Subcutaneous abdominal adipose tissue (tissue), 5 donors: ENCODE results near the gene SYK.
A peak's percentile ranks its signal among the peaks of the same experiment; 100 is the strongest.
"Not testable (repeated sequence)": the region's sequence is repeated elsewhere in the genome, so short reads cannot be mapped to it uniquely, and the experiment has no call there.

Experiments
- H3K27ac ChIP-seq: one replicate; pipeline ENCODE4 v1.7.0; 2013; ENCODE audit warnings: low read depth, mild to moderate bottlenecking, inconsistent platforms, low read length, moderate library complexity
- H3K27me3 ChIP-seq, 5 donors: one replicate each; pipeline ENCODE4 v1.7.0; 2013; ENCODE audit warnings: low read length in 5 of 5, inconsistent platforms in 1 of 5; ENCODE audit not compliant: control insufficient read depth in 5 of 5, insufficient read depth in 4 of 5
- H3K36me3 ChIP-seq, 5 donors: one replicate each; pipeline ENCODE4 v1.7.0; 2013; ENCODE audit warnings: low read length in 5 of 5; ENCODE audit not compliant: control insufficient read depth in 5 of 5, insufficient read depth in 5 of 5
- H3K4me1 ChIP-seq, 5 donors: one replicate each; pipeline ENCODE4 v1.7.0; 2013; ENCODE audit warnings: low read length in 5 of 5, mild to moderate bottlenecking in 3 of 5, moderate library complexity in 1 of 5; ENCODE audit not compliant: control insufficient read depth in 5 of 5, insufficient read depth in 5 of 5
- H3K4me3 ChIP-seq, 5 donors: one replicate each; pipeline ENCODE4 v1.7.0; 2013; ENCODE audit warnings: low read length in 5 of 5, low read depth in 1 of 5
- H3K9ac ChIP-seq, 5 donors: one replicate each; pipeline ENCODE4 v1.7.0; 2013; ENCODE audit warnings: low read length in 5 of 5, mild to moderate bottlenecking in 4 of 5, moderate library complexity in 3 of 5
- H3K9me3 ChIP-seq, 5 donors: one replicate each; pipeline ENCODE4 v1.7.0; 2013; ENCODE audit warnings: low read length in 5 of 5; ENCODE audit not compliant: control insufficient read depth in 5 of 5
- donor health status: healthy.
- donor health status: healthy.
- donor health status: healthy.
- donor health status: healthy.
- donor health status: healthy.

Gene SYK

DNA sequence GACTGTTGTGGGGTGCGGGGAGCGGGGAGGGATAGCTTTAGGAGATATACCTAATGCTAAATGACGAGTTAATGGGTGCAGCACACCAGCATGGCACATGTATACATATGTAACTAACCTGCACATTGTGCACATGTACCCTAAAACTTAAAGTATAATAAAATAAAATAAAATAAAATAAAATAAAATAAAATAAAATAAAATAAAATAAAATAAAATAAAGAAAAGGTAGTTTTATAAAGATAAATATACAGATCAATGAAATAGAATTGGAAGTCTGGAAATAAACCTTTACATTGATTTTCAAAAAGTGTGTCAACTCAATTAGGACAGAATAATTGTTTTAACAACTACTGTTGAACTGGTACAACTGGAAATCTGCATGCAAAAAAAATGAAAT is 8.6 kb upstream of the SYK start:
- not testable (repeated sequence) for H3K27ac ChIP-seq, H3K9me3 ChIP-seq, H3K36me3 ChIP-seq

DNA sequence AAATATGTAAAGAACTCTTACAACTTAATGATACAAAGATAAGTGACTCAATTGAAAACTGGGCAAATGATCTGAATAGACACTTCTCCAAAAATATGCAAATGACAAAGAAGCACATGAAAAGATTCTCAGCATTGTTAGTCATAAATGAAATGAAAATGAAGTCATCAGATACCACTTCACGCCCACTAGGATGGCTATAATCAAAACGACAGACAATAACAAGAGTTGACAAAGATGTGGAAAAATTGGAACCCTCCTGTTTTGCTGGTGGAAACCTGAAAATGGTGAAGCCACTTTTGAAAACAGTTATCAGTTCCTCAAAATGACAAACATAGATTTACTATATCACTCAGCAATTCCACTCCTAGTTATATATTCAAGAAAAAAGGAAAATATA is 7.9 kb upstream of the SYK start:
- Histone ChIP-seq H3K36me3 (no peaks in the 10 kb centered on the region), H3K9ac (no peak overlapping the region), H3K9me3 (no peaks in the 10 kb centered on the region), H3K27ac (no peak overlapping the region), H3K27me3 (peaks cover 0 to 6% (median 4%) of the 10 kb centered on the region in 5 donors), H3K4me1 (peaks cover 0 to 9% (median 2%) of the 10 kb centered on the region in 5 donors), H3K4me3 (no peak overlapping the region)

More for the DNA sequence above, 8.6 kb upstream of the SYK start:
- H3K4me1 ChIP-seq, H3K4me3 ChIP-seq, H3K27me3 ChIP-seq, H3K9ac ChIP-seq: not testable (repeated sequence)

DNA sequence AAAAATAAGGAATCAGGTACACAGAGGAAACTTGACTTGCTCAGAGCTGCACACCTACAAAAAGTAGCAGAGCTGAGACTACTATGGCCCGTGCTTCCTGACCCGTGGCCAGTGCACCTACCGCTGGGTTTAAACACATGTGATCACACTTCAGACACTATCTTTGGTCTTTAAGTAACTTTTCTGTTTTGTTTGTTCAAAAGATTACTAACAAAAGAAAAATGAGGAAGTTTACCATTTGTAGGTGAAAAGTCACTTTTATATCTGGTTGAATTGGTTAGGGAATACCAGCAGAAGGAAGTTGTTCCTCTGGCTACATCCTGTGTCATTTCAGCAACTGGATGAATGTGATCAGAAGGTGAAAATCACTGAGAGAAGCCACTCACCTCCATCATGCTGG is 6.5 kb upstream of the SYK start:
- Histone ChIP-seq H3K4me1 (peaks cover 0 to 9% (median 2%) of the 10 kb centered on the region in 5 donors), H3K9ac (no peak overlapping the region), H3K36me3 (no peaks in the 10 kb centered on the region), H3K4me3 (no peak overlapping the region), H3K9me3 (no peaks in the 10 kb centered on the region), H3K27ac (no peak overlapping the region), H3K27me3 (peaks cover 0 to 9% (median 0%) of the 10 kb centered on the region in 5 donors)

DNA sequence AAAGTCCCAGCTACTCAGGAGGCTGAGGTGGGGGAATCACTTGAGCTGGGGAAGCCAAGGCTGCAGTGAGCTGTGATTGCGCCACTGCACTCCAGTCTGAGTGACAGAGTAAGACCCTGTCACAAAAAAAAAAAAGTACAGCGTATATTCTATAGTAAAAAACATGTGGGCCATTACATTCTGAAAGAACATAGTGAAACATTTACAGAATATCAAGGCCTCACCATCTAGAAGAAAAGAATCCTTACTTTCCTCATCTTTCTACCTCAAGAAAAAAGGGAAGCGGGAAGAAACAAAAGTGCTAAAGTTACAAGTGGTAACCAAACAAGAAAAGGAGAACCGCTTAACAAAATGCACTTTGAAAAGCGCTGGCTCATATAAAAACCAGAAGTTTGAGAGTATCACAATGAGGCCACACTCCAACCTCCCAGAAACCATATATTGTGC is 5.7 kb upstream of the SYK start:
- Histone ChIP-seq H3K9ac (no peak overlapping the region), H3K9me3 (no peaks in the 10 kb centered on the region), H3K4me3 (no peak overlapping the region), H3K27me3 (peaks cover 1 to 12% (median 2%) of the 10 kb centered on the region in 5 donors), H3K36me3 (no peaks in the 10 kb centered on the region), H3K4me1 (peaks cover 0 to 10% (median 2%) of the 10 kb centered on the region in 5 donors), H3K27ac (no peak overlapping the region)

DNA sequence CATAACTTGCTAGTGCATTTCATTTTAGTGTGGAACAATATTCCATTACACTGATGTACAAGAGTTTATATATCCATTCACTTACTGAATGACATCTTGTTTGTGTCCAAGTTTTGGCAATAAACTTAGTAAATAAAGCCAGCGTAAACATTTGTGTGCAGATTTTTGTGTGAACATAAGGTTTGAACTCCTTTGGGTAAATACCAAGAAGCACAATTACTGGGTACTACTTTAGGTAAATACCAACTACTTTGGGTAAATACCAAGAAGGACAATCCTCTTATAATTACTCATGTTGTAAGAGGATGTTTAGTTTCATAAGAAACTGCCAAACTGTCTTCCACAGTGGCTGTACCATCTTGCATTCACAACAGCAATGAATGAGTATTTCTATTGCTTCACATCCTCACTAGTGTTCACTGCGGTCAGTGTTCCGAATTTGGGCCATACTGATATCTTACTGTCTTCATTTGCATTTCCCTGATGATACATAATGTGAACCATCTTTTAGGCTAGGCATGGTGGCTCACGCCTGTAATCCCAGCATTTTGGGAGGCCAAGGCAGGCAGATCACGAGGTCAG is 2.3 kb upstream of the SYK start:
- Histone ChIP-seq H3K9ac (no peak overlapping the region), H3K27ac (no peak overlapping the region), H3K9me3 (no peaks in the 10 kb centered on the region), H3K27me3 (peaks cover 5 to 25% (median 11%) of the 10 kb centered on the region in 5 donors), H3K36me3 (no peaks in the 10 kb centered on the region), H3K4me3 (no peak overlapping the region), H3K4me1 (peaks cover 0 to 22% (median 13%) of the 10 kb centered on the region in 5 donors)

DNA sequence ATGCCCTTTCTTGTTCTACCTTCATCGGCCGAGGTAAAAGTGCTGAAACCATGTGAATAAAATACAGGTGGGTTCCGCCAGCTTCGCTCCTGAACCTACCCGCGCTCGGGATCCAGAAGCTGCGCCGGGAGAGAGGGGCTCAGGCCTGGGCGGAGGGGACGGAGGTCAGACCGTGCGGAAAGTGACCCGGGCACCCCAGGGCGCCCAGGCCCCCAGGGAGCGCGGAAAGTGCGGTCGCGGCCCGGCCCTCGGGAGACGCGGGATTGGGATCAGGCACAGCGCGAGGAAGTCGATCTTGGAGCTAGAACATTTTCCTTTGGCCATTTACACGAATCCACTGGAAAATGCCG is 329 bp downstream of the SYK start:
- Histone ChIP-seq H3K27me3 (peaks cover 5 to 25% (median 11%) of the 10 kb centered on the region in 5 donors), H3K9me3 (no peaks in the 10 kb centered on the region), H3K9ac (peak overlapping the region in 3 of 5 donors; percentile 20 to 56 (median 54)), H3K4me1 (peaks cover 0 to 14% (median 11%) of the 10 kb centered on the region in 5 donors), H3K27ac (no peak overlapping the region), H3K36me3 (no peaks in the 10 kb centered on the region), H3K4me3 (peak overlapping the region; percentile 38 to 64 (median 48))

DNA sequence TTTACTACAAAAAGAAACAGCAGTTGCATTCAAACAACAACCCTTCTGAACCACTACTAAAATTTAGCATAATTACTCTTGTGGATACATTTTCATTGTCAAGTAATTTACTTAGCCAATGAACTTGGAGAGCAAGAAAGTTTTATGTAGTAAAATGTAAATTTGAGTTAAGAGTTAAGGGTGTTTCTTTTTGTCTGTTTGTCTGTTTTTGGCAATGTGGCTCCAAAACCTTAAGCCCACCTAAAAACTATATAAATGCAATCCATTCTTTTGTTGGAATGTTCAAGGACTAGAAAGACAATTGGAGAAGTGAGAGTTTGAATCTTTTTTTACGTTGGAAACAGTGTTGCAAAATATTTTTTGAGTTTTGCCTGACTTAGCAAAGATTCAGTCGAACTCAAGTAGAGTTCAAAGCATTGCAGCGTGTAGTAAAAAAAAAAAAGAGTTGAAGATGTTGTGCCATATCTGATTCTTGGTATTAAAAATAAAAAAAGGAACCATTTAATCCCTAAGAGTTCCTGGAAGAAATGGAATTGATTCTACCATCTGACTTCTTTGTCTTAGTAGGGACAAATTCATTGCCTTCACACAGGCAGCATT is 867 bp downstream of the SYK start:
- H3K4me1 ChIP-seq: peaks cover 0 to 14% (median 11%) of the 10 kb centered on the region in 5 donors
- peaks cover 5 to 25% (median 11%) of the 10 kb centered on the region in 5 donors for H3K27me3 ChIP-seq
- peak overlapping the region; percentile 38 to 64 (median 48) for H3K4me3 ChIP-seq
- H3K27ac ChIP-seq: no peak overlapping the region
- H3K9me3 ChIP-seq: no peaks in the 10 kb centered on the region
- H3K9ac ChIP-seq: peak overlapping the region in 3 of 5 donors; percentile 20 to 56 (median 54)
- H3K36me3 ChIP-seq: no peaks in the 10 kb centered on the region

DNA sequence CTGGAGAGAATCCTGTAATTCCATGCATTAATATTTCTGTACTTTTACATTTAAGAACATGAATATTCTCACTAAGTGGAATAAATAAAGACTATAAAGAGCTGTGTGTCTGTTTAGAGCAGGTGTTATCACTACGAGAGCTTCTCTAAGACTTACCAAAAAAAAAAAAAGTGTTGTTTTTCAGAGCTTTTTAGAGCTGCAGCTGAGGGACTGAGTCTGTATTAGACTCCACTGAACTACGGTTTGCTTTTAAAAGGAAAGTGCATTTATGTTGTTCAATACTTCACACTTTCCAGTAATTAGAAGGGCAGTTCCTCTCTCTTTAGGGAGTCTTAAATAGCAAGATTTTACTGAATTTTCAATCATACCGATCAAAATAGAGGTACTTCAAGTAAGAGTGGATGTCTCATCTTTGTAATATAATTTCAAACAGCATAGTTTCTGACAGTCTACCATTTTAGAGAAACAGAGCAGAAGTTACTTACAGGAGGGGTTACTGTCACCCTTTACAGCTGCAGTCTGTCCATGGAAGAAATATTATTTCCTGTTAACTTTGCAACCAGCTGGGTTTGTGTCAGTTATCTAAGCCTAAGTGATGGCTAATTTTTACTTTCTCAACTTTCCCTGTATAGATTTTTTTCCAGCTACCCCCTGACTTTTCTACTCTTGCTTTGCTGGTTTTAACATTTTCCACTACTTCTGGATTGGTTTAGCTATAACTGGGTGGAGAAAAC is 2.4 kb downstream of the SYK start:
- Histone ChIP-seq H3K36me3 (no peaks in the 10 kb centered on the region), H3K27me3 (peaks cover 5 to 19% (median 15%) of the 10 kb centered on the region in 5 donors), H3K9me3 (no peaks in the 10 kb centered on the region), H3K4me1 (peaks cover 0 to 24% (median 12%) of the 10 kb centered on the region in 5 donors), H3K9ac (no peak overlapping the region), H3K4me3 (no peak overlapping the region), H3K27ac (no peak overlapping the region)

DNA sequence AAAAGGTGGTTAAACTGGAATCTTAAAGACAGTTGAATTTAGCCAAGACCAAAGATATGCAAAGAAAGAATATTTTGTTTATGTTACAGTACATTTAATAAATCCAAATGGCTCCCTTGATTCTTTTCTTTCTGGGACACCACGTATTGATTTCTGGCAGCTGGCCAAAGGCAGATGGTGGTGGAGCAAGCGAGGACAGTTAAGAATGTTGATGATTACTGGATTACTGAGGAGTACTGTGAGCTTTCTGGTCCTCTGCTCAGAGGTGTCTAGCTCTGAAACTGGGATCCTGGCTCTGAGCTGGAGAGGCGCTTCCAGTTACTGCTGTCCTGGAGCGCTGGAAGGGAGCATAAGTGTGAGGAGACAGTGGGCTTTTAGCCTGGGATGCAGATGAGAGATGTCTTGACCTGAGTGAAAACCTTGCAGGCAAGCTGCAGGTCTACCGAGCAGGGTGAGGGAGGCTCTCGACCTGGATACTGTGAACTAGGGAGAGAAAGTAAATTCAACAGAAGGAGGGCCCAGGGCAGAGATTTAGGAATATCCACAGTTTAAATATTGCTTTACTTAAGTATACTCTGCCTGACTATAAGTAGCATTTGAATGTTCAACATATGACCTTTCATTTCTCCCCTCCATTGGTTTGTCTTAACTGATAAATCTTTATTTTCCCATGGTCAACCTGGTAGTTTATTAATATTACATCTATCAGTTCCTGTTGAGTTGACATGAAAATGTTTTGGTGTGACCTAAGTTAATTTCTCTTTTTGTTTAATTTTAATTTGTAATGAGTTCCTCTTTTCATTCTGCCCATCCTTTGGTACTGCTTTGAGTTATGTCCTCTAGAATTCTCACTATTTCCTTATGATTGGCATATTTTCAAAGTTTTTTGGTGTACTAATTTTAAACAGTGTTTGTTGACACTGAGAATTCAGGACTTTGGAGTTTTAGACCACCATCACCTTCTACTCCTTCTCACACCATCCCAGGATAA is 3.7 kb downstream of the SYK start:
- Histone ChIP-seq H3K9ac (no peak overlapping the region), H3K9me3 (no peaks in the 10 kb centered on the region), H3K36me3 (no peaks in the 10 kb centered on the region), H3K27ac (no peak overlapping the region), H3K4me1 (peaks cover 0 to 32% (median 15%) of the 10 kb centered on the region in 5 donors), H3K27me3 (peaks cover 5 to 27% (median 19%) of the 10 kb centered on the region in 5 donors), H3K4me3 (peak overlapping the region in 1 of 5 donors; percentile 8)
